ENCODE results near the gene FOXP4.
A peak's percentile ranks its signal among the peaks of the same experiment; 100 is the strongest.

The FOXP4 gene

DNA sequence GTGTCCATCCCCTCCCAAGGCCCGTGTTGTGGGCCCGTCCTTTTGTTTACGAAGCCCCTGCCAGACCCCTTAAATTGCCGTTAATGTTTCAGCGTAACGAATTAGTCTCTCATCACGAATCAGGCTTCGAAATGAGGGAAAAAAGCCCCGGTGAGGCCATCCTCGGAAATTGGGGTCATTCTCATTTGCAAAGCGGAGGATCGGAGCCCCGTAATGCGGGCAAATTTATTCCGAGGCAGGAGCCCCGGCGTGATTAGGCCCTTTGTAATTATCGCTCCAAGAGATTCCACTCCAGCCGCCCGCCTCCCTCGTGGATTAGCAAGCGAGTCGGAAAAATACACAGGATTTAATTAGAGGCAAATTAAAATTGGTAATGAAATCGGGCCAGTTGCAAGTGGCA is 47.2 kb downstream of the FOXP4 start:
- Histone ChIP-seq H3K27ac (peak overlapping the region in 1 of 21 experiments; percentile 17), H3K4me3 (no peak overlapping the region)

DNA sequence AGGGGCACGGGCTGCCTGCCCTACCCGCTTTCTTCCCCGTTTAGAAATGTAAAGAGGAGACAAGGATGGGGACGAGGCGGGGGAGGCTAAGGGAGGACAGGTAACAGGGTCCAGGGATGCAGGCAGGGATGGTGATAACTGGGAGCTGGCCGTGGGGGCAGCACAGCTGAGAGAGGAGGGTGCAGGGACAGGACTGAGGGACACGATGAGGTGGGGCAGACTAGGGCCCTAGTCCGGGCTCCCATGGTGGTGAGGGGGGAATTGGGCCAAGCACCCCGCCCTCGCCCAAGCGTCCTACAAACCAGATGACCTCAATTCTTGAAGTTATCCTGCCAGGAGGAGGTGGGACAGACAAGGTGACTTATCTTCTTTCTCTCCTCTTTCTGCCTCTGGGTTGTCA is 47.7 kb downstream of the FOXP4 start:
- no peak overlapping the region for H3K4me3 ChIP-seq

DNA sequence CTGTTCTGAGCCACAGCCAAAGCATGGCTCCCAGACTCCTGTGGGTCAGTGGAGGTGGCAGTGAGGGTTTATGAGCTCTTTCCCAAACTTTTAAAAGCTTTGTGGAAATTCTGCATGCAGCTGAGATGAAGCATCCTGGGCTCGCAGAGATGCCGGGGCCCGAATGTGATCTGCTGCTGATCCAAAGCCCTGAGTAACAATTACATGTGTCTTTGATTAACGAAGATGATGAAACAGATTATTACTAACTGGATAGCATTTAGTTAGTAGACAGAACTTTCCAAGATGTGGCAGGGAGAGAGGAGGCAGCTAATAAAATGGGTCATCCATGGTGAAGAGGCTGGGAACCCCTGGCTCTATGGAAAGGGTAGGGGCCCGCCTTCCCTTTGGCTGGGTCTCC is 48.1 kb downstream of the FOXP4 start:
- Histone ChIP-seq H3K4me3 (no peak overlapping the region), H3K27ac (peak overlapping the region in 1 of 21 experiments; percentile 40)

More for the DNA sequence above, 47.7 kb downstream of the FOXP4 start:
- H3K27ac ChIP-seq, result peak overlapping the region in 1 of 21 experiments; percentile 17

DNA sequence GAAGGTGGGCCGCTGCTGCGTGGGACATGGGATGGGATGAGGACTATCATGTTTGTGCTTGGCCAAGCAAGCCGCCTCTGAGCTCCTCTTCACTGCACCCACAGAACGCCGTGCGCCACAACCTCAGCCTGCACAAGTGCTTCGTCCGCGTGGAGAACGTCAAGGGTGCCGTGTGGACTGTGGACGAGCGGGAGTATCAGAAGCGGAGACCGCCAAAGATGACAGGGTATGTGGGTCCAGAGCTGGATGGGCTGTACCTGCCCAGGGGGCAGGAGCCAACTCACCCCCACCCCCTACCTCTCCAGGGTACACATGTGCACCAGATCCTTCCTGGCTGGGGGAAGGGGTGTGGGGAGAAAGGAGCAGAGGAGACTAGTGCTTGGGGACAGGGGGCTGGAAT is 48.6 kb downstream of the FOXP4 start:
- no peak overlapping the region for H3K4me3 ChIP-seq
- H3K27ac ChIP-seq, result peak overlapping the region in 1 of 21 experiments; percentile 40

DNA sequence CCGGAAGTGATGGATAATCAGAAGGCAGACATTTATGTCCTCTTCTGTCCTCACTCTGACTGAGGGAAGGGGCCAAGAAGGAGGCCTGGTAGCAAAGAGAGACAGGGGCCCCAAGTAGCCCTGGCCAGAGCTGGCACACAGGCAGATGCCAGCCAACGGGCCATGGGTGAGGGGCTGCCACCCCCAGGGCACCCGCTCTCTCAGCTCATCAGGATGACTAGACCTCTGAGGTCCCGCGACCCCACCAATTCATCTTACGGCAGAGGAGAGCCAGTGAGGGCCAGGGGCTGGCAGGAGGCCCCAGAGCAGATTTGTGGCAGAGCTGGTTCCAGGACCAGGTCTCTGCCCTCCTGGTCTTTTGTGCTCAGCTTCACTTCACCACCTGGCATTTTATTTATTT is 49.0 kb downstream of the FOXP4 start:
- Histone ChIP-seq H3K27ac (no peak overlapping the region), H3K4me3 (no peak overlapping the region)

DNA sequence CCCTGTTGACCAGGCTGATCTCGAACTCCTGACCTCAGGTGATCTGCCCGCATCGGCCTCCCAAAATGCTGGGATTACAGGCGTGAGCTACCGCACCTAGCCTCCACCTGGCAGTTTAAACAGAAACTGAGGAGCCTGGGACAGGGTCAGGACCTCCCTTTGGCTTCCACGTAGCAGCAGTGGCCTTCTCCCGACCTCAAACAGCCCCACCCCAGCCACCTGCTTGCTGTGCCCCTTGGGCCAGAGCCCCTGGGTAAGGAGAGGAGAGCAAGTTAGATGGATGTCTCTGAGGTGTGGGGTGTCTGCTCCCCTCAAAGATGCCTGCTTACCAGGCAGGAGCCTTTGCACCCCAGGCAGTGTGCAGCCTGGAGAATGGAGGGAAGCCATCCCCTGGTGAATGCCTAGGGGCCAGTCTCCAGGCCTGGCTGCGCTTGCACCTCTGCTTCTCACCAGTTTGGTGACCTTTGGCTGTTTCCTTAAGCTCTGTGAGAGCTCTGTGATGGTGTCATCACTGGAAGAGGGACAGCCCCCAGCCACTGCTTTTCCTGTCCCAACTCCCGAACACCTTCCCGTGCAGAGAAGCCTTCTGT is 50.0 kb downstream of the FOXP4 start:
- H3K27ac ChIP-seq, result no peak overlapping the region
- H3K4me3 ChIP-seq, result no peak overlapping the region

DNA sequence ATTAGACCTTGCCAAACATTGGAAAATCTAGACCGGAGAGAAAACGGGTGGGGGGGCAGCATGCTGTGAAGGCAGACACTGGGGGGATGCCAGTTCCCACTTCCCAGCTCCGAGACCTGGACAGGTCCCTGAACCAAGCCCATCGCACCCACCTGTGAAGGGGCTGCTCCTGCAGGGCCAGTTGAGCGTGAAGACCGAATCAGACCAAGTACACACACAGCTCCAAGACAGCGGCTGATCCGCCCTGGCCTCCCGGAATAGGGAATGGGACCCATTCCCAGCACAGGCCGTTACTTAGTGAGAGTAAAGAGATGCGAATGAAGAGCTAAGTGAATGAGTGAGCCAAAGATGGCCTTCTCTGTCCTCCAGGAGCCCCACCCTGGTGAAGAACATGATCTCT is 50.6 kb downstream of the FOXP4 start:
- H3K27ac ChIP-seq, result no peak overlapping the region
- no peak overlapping the region for H3K4me3 ChIP-seq

DNA sequence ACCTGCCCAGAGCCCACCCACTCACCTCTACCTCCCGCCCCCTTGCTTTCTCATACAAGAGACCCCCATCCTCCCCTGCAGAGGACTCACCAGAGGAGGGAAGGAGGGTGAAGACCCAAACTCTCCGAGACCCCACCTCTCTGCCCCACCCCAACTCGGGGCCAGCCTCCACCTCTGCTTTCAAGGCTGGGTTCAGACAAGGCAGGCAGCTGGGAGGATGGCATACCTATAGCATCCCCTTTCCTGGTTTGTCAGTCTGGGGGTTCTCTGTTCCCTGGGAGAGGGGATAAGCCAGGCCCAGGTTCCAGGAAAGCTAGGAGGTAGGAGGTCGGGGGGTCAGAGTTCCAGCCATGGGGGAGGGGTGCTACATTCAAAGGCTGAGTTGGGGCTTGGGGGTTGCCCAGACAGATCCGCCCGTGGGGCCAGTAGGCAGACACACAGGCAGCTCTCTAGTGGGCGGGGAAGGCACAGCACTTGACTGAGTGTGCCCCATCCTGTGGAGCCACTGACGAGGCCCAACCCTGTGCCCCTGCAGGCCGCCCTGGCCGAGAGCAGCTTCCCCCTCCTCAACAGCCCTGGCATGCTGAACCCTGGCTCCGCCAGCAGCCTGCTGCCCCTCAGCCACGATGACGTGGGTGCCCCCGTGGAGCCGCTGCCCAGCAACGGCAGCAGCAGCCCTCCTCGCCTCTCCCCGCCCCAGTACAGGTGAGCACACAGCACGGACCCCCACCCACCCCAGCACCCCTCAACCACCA is 51.2 kb downstream of the FOXP4 start:
- Histone ChIP-seq H3K4me3 (no peak overlapping the region), H3K27ac (no peak overlapping the region)

DNA sequence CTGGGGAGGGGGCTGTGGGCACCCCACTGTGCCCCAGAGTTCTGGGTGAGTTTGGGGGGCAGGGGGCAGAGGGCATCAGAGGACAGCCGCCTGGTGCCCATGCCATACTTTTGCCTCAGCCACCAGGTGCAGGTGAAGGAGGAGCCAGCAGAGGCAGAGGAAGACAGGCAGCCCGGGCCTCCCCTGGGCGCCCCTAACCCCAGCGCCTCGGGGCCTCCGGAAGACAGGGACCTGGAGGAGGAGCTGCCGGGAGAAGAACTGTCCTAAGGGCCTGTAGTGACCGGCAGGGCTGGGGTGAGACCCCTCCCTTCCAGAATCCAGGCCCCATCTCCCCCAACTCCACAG is 52.5 kb downstream of the FOXP4 start:
- no peak overlapping the region for H3K27ac ChIP-seq
- no peak overlapping the region for H3K4me3 ChIP-seq

DNA sequence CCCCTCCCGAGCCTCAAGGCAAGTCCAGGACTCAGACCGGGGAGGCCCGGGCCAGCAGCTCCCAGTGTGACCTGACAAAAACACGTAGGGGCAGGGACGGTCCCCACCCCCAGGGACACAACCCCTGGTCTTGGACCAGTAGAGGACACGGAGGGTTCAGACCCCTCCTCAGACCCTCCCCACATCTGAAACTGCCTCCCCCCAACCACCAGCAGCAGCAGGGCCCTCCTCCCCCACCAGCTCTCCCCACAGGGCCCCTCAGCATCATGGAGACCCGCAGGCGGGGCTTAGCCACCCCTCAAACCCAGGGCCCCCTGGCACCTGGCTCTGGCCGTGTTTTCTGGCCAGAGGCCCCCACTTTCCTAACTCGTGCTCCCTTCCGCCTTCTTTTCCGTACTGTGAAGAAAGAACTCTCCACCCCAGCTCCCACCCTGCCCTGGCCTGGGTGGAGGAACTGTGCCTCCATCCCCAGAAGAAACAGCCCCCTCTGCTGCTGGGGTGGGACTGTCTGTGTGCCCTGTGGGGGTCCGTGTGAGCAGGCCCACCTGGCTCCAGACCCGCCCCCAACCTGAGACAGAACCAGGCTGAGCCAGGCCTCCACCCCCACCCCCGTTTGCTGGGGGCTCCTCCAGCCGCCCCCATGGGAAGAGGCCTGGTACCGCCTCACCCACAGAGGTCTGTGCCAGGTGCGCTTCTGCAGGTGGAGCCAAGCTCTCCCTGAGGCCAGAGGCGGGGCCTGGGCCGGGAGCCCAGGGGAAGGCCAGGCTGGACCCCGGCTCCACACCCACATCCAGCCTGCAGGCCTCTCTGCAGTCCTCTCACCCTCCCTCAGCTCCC is 53.1 kb downstream of the FOXP4 start:
- no peak overlapping the region for H3K4me3 ChIP-seq

DNA sequence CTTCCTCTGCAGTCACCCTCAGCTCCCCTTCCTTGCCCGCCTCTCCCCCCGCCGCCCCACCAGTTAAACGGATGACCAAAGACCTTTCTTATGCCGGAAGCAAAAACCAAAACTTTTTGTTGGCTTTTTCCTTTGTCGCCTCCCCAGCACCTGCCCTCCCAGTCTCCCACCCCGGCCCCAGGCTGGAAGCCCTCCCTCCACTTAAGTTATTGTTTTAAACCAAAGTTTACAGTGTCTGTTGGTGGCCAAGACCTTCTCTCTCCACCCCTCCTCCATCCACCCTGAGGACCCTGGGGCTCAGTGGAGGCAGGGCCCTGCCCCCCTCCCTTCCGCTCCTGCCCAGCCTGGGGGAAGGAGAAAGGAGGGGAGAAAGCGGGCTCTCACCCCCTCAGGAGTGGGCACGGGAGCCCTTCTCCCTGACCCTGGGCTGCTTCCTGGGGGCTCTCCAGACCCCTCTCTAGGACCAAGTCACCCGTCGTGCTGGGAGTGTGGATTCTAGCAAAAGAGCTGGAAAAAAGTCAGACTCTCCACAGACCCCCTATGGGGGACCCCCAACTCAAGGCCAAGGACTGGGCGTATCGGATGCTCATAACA is 53.8 kb downstream of the FOXP4 start:
- Histone ChIP-seq H3K4me3 (no peak overlapping the region), H3K27ac (no peak overlapping the region)

More for the DNA sequence above, 53.1 kb downstream of the FOXP4 start:
- no peak overlapping the region for H3K27ac ChIP-seq

DNA sequence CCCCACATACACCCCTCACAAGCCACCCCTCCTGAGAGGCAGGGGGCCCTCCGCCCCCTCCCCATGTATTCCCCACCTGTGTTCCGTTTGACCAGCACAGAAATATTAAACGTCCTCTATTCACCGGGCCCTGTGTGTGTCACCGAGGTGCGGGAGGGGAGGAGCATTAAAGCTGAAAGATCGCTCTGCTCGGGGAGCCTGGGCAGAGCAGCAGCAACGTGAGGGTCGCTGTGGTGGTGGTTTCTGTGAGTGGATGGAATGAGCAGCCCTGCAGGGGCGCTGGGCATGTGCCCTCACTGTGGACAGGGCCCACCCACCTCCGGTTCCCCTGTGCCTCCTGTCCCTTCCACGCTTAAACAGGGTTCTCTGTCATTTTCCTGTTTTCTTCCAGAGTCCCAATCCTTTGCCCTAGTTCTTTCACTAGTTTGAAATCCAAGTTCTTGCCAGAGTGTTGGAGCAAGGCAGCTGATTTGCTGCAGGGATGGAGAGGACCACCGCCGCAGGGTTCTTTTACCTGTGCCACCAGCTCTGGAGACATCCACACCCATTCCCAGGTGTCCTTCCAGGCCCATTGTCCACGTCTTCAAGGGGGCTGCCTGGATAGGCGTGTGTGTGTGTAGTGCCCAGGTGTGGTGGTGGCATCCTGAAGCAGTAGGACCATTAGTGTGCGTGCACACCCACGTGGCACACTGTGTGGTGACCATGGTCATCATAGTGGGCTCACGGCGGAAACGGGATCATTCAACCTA is 54.5 kb downstream of the FOXP4 start:
- Histone ChIP-seq H3K4me3 (no peak overlapping the region), H3K27ac (no peak overlapping the region)

DNA sequence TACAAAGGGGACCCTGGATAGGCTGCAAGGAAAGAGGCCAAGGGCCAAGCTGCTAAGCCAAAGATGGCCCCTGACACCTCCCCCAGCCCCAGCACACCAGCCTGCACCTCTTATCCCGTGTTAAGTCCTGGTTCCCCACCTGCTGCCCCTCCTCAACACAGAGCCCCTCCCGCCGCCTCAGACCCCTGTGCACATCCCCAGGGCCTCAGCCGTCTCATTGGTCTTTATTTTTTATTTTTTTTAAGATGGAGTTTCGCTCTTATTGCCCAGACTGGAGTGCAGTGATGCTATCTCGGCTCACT is 55.0 kb downstream of the FOXP4 start:
- H3K4me3 ChIP-seq, result no peak overlapping the region
- no peak overlapping the region for H3K27ac ChIP-seq

DNA sequence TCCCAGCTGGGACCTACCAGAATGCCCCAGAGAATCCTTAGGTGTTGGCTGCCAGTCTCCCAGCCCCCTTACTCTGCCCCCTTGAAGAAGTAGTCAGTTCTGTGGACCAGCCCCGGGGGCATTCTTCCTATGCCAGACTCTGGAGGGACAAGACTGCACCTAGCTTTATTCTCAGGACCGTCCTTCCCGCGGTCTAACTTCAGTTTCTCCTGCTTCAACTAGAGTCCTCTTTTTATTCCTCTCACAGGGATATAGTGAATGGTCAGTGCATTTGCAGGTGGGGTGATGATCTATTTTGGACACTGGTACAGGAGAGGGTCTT is 56.2 kb downstream of the FOXP4 start:
- H3K4me3 ChIP-seq, result no peak overlapping the region

DNA sequence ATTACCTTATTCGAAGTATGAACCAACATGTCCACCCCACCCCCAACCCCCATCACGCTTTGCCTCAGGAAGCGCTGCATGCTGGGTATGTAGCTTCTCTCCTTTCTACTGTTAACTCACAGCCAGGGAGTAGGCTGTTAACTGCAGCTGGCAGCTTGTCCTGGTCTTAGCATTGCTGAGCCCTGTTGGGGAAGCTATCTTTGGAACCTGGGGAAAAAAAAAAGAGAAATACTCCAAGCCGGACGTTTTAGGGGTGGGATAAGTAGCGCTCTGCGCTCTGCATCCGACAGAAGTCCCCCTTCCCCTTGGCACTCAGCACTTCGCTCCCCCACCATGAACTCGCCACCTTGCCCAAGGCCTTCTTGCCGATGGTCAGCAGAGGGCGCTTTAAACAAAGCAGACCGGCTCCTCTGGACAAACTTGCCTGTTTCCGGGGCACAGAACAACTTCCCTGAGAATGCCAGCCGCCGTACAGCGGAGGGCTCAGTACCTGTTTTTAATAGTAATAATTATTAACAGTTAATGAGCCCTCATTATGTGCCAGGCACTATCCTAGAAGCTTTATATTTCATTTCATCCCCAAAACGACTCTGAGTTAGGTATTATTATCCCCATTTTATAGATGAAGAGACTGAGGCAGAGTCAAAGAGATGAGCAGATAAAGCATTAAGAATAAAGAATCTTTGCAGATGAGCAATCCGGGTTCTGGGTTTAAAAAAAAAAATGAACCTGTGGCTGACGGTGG is 56.9 kb downstream of the FOXP4 start:
- H3K4me3 ChIP-seq, result no peak overlapping the region

More for the DNA sequence above, 56.2 kb downstream of the FOXP4 start:
- no peak overlapping the region for H3K27ac ChIP-seq

DNA sequence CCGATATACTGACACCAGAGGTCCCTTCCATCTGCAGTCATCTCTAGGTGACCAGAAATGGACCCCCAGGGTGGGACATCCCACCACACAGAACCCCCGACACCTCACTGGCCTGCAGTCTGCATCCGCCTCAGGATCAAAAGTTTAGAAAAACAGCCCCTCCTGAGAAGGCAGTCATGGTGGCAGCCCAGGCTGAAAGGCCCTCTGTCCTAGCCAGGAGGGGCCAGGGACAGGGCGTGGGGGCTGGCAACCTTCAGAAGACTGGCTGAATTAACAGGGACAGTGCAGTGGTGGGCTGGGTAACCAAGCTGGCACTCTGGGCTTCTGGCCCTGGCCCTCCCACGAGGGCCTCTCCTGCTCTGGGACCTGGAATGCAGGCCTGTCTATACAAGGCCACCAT is 57.8 kb downstream of the FOXP4 start:
- Histone ChIP-seq H3K27ac (no peak overlapping the region), H3K4me3 (no peak overlapping the region)

More for the DNA sequence above, 56.9 kb downstream of the FOXP4 start:
- no peak overlapping the region for H3K27ac ChIP-seq

DNA sequence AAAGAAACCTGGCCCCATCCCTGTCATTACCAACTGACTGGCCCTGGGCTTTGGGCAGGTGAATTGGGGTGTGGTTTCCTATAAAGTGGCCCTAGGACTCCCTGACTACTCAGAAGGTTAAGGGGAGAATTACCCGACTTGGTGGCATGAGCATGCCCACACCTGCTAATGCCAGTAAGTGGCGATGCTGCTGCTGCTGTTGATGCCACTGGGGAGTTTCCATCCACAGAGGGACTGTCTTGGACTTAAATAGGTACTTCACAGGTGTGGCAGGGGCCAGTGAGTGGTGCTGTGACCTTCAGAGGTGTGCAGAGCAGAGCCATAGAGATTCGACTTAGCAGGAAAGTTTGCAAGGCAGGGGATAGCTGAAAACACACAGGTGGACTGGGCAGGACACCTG is 59.5 kb downstream of the FOXP4 start:
- Histone ChIP-seq H3K27ac (no peak overlapping the region), H3K4me3 (no peak overlapping the region)

DNA sequence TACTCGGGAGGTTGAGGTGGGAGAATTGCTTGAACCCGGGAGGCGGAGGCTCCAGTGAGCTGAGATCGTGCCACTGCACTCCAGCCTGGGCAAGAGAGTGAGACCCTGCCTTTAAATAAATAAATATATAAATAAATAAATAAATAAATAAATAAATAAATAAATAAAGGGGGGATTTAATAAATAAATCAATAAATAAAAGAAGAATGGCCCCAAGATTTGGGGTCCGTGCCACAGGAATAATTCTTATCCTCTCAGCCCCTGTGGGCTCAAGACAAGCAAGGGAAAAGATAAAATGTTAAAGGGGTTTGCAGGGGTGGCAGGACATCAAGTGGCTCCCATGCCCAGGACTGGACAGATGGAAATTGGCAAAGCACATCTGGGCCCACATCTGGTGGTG is 60.9 kb downstream of the FOXP4 start:
- Histone ChIP-seq H3K4me3 (no peak overlapping the region), H3K27ac (no peak overlapping the region)

DNA sequence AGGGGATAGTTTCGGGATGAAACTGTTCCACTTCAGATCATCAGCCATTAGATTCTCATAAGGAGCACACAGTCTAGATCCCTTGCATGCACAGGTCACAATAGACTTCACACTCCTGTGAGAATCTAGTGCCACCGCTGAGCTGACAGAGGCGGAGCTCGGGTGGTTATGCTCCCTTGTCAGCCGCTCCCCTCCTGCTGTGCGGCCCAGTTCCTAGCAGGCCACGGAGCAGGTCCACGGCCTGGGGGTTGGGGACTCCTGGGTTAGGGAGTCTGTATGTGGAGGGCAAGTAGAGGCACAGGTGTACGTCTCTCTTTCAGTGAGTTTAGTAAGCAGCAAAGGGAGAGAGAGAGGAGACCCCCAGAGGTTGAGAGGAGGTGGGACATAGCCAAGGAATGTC is 61.6 kb downstream of the FOXP4 start:
- no peak overlapping the region for H3K4me3 ChIP-seq
- no peak overlapping the region for H3K27ac ChIP-seq
